ENCODE measurements around the gene EHMT1.

EHMT1 gene

GRCh38 chr9:137680444-137681358 lies 61.9 kb downstream of the EHMT1 start:
- peaks cover 26% of the 10 kb centered on the region for H3K4me1 Mint-ChIP-seq
- no peaks in the 10 kb centered on the region for H3K27me3 Mint-ChIP-seq
- DNase-seq (no peak), ATAC-seq (no peak)
- no peak overlapping the region for H3K27ac Mint-ChIP-seq
- H3K9me3 Mint-ChIP-seq: no peaks in the 10 kb centered on the region
- no peak overlapping the region for H3K4me3 Mint-ChIP-seq

GRCh38 chr9:137682428-137683105 lies 63.8 kb downstream of the EHMT1 start:
- no peak for ATAC-seq
- Mint-ChIP-seq H3K4me3 (no peak overlapping the region), H3K4me1 (peaks cover 37% of the 10 kb centered on the region), H3K9me3 (no peaks in the 10 kb centered on the region), H3K27ac (no peak overlapping the region), H3K27me3 (no peaks in the 10 kb centered on the region)
- no peak for DNase-seq

GRCh38 chr9:137683262-137683864 lies 64.6 kb downstream of the EHMT1 start:
- H3K27ac Mint-ChIP-seq: no peak overlapping the region
- no peak overlapping the region for H3K4me3 Mint-ChIP-seq
- DNase-seq (no peak), ATAC-seq (no peak)
- H3K9me3 Mint-ChIP-seq: no peaks in the 10 kb centered on the region
- no peaks in the 10 kb centered on the region for H3K27me3 Mint-ChIP-seq
- peaks cover 37% of the 10 kb centered on the region for H3K4me1 Mint-ChIP-seq

GRCh38 chr9:137685035-137685740 lies 66.4 kb downstream of the EHMT1 start:
- Mint-ChIP-seq H3K4me3 (no peak overlapping the region), H3K4me1 (peaks cover 39% of the 10 kb centered on the region), H3K27ac (no peak overlapping the region), H3K9me3 (no peaks in the 10 kb centered on the region), H3K27me3 (no peaks in the 10 kb centered on the region)
- DNase-seq: no peak
- ATAC-seq: no peak

DNA sequence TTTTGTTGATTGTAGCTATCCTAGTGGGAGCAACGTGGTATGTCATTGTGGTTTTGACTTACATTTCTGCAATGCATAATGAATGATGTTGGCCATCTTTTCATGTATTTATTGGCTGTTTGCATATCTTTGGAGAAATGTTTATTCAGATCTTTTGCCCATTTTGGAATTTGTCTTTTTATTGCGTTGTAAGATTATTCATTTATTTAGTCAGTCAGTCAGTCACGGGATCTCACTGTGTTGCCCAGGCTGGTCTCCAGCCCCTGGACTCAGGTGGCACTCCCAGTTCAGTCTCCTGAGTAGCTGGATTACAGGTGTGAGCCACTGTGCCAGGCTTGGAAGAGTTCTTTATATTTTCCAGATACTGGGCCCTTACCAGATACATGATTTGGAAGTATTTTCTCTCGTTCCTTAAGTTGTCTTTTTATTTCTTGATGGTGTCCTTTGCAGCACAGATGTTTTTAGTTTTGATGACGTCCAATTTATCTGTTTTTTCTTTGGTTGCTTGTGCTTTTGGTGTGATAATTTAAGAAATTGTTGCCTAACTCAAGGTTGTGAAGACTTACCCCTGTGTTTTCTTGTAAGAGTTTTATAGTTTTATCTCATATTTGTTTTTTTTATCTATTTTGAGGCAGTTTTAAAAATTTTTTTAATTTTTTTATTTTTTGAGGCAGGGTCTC lies 67.1 kb downstream of the EHMT1 start:
- Mint-ChIP-seq H3K27me3 (no peaks in the 10 kb centered on the region), H3K4me1 (peaks cover 46% of the 10 kb centered on the region), H3K9me3 (no peaks in the 10 kb centered on the region), H3K4me3 (no peak overlapping the region), H3K27ac (no peak overlapping the region)
- no peak for DNase-seq
- ATAC-seq: no peak

GRCh38 chr9:137688261-137688660 lies 69.5 kb downstream of the EHMT1 start:
- ATAC-seq: no peak
- Mint-ChIP-seq H3K27ac (no peak overlapping the region), H3K27me3 (no peaks in the 10 kb centered on the region), H3K9me3 (no peaks in the 10 kb centered on the region), H3K4me3 (no peak overlapping the region), H3K4me1 (peaks cover 62% of the 10 kb centered on the region)
- DNase-seq: no peak

- ATAC-seq (no peak), DNase-seq (no peak)
- Mint-ChIP-seq H3K27ac (no peak overlapping the region), H3K4me1 (peaks cover 62% of the 10 kb centered on the region), H3K9me3 (no peaks in the 10 kb centered on the region), H3K27me3 (no peaks in the 10 kb centered on the region), H3K4me3 (no peak overlapping the region)
Observed at GRCh38 chr9:137688725-137689124, 69.9 kb downstream of the EHMT1 start.

DNA sequence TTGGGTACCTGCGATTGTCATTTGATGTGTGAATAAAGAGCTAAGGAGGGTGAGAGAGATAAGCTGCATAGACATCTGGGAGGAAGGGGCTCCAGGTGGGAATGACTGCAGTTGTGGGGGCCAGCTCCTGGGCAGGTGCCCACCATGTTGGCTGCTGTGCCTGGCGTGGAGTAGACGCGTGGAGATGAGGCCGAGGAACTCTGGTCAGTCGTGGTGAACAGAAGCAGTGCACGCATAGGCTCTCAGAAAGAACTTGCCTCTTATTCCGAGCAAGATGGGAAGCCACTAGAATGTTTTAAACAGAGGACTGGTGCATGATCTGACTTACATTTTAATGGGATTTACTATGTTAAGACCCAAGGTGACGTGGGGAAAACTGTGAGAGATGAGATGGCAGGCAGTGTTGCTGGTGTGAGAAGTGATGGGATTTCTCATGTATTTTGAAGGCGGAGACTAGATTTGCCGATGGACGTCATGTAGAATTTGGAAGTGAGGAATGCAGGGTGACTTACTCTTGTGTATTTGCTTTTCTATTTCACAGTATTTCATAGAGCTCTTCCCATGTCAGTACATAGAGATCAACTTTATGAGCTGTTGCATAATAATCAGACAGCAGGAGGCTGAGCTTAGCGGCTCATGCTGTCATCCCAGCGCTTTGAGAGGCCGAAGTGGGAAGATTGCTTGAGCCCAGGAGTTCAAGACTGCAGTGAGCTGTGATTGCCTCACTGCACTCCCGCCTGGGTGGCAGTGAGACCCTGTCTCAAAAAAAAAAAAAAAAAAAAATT lies 71.1 kb downstream of the EHMT1 start:
- Mint-ChIP-seq H3K4me1 (peaks cover 71% of the 10 kb centered on the region), H3K27me3 (no peaks in the 10 kb centered on the region), H3K9me3 (no peaks in the 10 kb centered on the region), H3K4me3 (no peak overlapping the region), H3K27ac (no peak overlapping the region)
- ATAC-seq: no peak
- DNase-seq: no peak

GRCh38 chr9:137690930-137691645 lies 72.3 kb downstream of the EHMT1 start:
- Mint-ChIP-seq H3K4me3 (no peak overlapping the region), H3K9me3 (no peaks in the 10 kb centered on the region), H3K27ac (no peak overlapping the region), H3K27me3 (no peaks in the 10 kb centered on the region), H3K4me1 (peaks cover 77% of the 10 kb centered on the region)
- no peak for ATAC-seq
- no peak for DNase-seq

GRCh38 chr9:137691646-137692351 lies 73.0 kb downstream of the EHMT1 start:
- H3K4me3 Mint-ChIP-seq: no peak overlapping the region
- peaks cover 84% of the 10 kb centered on the region for H3K4me1 Mint-ChIP-seq
- no peak for ATAC-seq
- H3K9me3 Mint-ChIP-seq: no peaks in the 10 kb centered on the region
- H3K27ac Mint-ChIP-seq: peak overlapping the region in 1 of 2 donors; percentile 80
- no peaks in the 10 kb centered on the region for H3K27me3 Mint-ChIP-seq
- no peak for DNase-seq

- DNase-seq (no peak), ATAC-seq (no peak)
- no peak overlapping the region for H3K4me3 Mint-ChIP-seq
- no peaks in the 10 kb centered on the region for H3K27me3 Mint-ChIP-seq
- peaks cover 76% of the 10 kb centered on the region for H3K4me1 Mint-ChIP-seq
- H3K27ac Mint-ChIP-seq: peak overlapping the region in 1 of 2 donors; percentile 86
- H3K9me3 Mint-ChIP-seq: no peaks in the 10 kb centered on the region
Observed at GRCh38 chr9:137694236-137694959, 75.6 kb downstream of the EHMT1 start.

GRCh38 chr9:137694962-137695875 lies 76.4 kb downstream of the EHMT1 start:
- Mint-ChIP-seq H3K4me1 (peaks cover 68% of the 10 kb centered on the region), H3K9me3 (no peaks in the 10 kb centered on the region), H3K4me3 (no peak overlapping the region), H3K27ac (peak overlapping the region in 1 of 2 donors; percentile 53), H3K27me3 (no peaks in the 10 kb centered on the region)
- ATAC-seq: peak; percentile 55
- DNase-seq: no peak
